Spleen (tissue), 11 donors: Measurements from ENCODE around the gene ALX4. TPM values are rescaled to one million over a fixed set of nuclear protein-coding genes. Genes with fewer than 3 reads are reported as not detected.

Source experiments
- DNase-seq: peaks from one replicate; pipeline ENCODE4 v3.0.0-alpha.2; 2020
- H3K27ac ChIP-seq, 8 donors: fragments of 200-600 bp; sonication (generic) in 7 of 8; 1 replicate in 4 of 8; 2 replicates in 4 of 8; pipeline versions ENCODE4 v1.5.0 to v1.8.0; 2016 to 2021; ENCODE audit warnings: inconsistent platforms in 4 of 8, mild to moderate bottlenecking in 4 of 8, moderate library complexity in 1 of 8
- H3K27me3 ChIP-seq, 7 donors: fragments of 200-600 bp; sonication (generic) in 6 of 7; replicated peaks in 1 of 7; 1 replicate in 4 of 7; 2 replicates in 3 of 7; pipeline versions ENCODE4 v1.5.0 to v1.8.0; 2016 to 2021; ENCODE audit warnings: inconsistent platforms in 3 of 7, mild to moderate bottlenecking in 1 of 7
- H3K36me3 ChIP-seq, 6 donors: fragments of 200-600 bp; sonication (generic) in 5 of 6; 1 replicate in 4 of 6; 2 replicates in 2 of 6; pipeline versions ENCODE4 v1.5.0 to v1.8.0; 2016 to 2021; ENCODE audit warnings: inconsistent platforms in 2 of 6
- H3K4me1 ChIP-seq, 6 donors: fragments of 200-600 bp; sonication (generic) in 5 of 6; 1 replicate in 3 of 6; 2 replicates in 3 of 6; pipeline versions ENCODE4 v1.5.0 to v1.8.0; 2016 to 2021; ENCODE audit warnings: inconsistent platforms in 3 of 6
- H3K4me3 ChIP-seq, 8 donors: fragments of 200-600 bp; sonication (generic) in 7 of 8; 1 replicate in 4 of 8; 2 replicates in 4 of 8; pipeline versions ENCODE4 v1.5.0 to v1.8.0; 2016 to 2021; ENCODE audit warnings: inconsistent platforms in 4 of 8, mild to moderate bottlenecking in 4 of 8, moderate library complexity in 2 of 8
- H3K9me3 ChIP-seq, 8 donors: fragments of 200-600 bp; sonication (generic) in 7 of 8; 1 replicate in 4 of 8; 2 replicates in 4 of 8; pipeline versions ENCODE4 v1.5.0 to v1.8.0; 2016 to 2021; ENCODE audit warnings: inconsistent platforms in 4 of 8
- CTCF ChIP-seq, 11 experiments: fragments of 200-600 bp in 7 of 11; fragments of 450-650 bp in 4 of 11; sonication (generic) in 4 of 11; IDR thresholded peaks in 8 of 11; conservative IDR thresholded peaks in 3 of 11; 1 replicate in 7 of 11; 2 replicates in 4 of 11; pipeline versions ENCODE4 v1.4.0 to v1.8.0; 2016 to 2021; ENCODE audit warnings: antibody characterized with exemption in 11 of 11, inconsistent platforms in 4 of 11, mild to moderate bottlenecking in 1 of 11
- POLR2A ChIP-seq, 3 donors: fragments of 450-650 bp; IDR thresholded peaks; one replicate each; pipeline ENCODE4 v1.5.1; 2017; ENCODE audit warnings: antibody characterized with exemption in 3 of 3, mild to moderate bottlenecking in 1 of 3
- POLR2AphosphoS5 ChIP-seq, 3 donors: sonication (generic); formaldehyde crosslinking; IDR thresholded peaks; one replicate each; pipeline ENCODE4 v1.5.1; 2017; ENCODE audit warnings: antibody characterized with exemption in 3 of 3
- WGBS, 5 donors: extraction: QIAGEN DNeasy Blood & Tissue Kit in 3 of 5; methylation state at CpG; one replicate each; pipeline versions ENCODE4 v1.1.5 to v1.1.7; 2013 to 2018; 5-methylcytosine and 5-hydroxymethylcytosine counted together
- intact Hi-C: fragments of 100-400 bp; cut with DNase I; formaldehyde crosslinking; loops from one replicate; pipeline ENCODE4 v1.15.0; 2023; ENCODE audit warnings: low total_unique reads
- polyA plus RNA-seq, 3 donors: library from polyadenylated mRNA; stranded (reverse); fragments of 200-250 nt; gene quantifications; one replicate each; pipeline ENCODE4 v1.2.1, GENCODE V29; 2013
- total RNA-seq, 7 donors: library from RNA; depleted of rRNA in 3 of 7; stranded (reverse); fragments of >200 nt in 3 of 7; fragmentation: NEBNext Ultra II Directional in 4 of 7; extraction: Animal tissue kit (Norgen Biotek cat#: 25700) in 4 of 7; gene quantifications; one replicate each; pipeline versions ENCODE4 v1.1.0 to v1.2.1, GENCODE V29; 2016 to 2021
- donor health status: healthy with polysubstance abuse.
- donor health status: DM: no; HTN: no; CAD: no; lungs with moderate emphysema.
- donor health status: DM: no; HTN: no; CAD: no.
- donor health status: Bipolar disorder and iron deficiency.
- donor health status: healthy.
- donor health status: DM: no; HTN: no; CAD: no.
- donor health status: DM: yes; HTN: yes; CAD: no.

ALX4 gene
- total and polyA plus RNA-seq, 10 donors = 0.11 TPM; not detected in 9

DNA sequence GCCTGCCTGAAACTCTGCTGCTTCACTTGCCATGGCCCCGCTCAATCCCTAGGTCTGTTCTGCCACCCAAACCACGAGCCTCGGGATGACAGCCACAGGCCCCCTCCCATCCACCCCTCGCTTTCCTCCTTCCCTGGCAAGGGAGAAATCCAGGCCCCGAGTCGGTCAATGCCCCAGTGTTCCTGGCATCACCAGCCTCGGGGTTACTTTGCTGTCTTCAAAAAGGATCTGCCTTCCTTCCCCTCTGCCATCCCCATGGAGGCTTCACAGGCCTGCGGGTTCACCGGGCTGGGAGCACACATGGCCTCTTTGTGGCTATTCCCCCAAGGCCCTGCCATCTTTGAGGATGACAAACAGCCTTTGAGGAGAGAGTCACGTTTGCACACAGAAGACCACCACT is 38.8 kb upstream of the ALX4 start:
- no peak for DNase-seq
- H3K27ac ChIP-seq = no peak overlapping the region
- H3K36me3 ChIP-seq = no peaks in the 10 kb centered on the region
- no peak for TF ChIP-seq POLR2AphosphoS5 (IDR thresholded peaks at IDR 0.05)
- intact Hi-C loops = no loop called here
- no peaks in the 10 kb centered on the region for H3K9me3 ChIP-seq
- WGBS, 5 donors = 76 to 90% (median 80%) methylated on average over 10 of the region's 10 CpGs
- H3K27me3 ChIP-seq = peaks cover 0 to 44% (median 0%) of the 10 kb centered on the region in 7 donors
- peaks cover 0 to 15% (median 2%) of the 10 kb centered on the region in 6 donors for H3K4me1 ChIP-seq
- H3K4me3 ChIP-seq = no peak overlapping the region

GRCh38 chr11:44348114-44348513 is 38.2 kb upstream of the ALX4 start:
- intact Hi-C loops = no loop called here
- DNase-seq = no peak

DNA sequence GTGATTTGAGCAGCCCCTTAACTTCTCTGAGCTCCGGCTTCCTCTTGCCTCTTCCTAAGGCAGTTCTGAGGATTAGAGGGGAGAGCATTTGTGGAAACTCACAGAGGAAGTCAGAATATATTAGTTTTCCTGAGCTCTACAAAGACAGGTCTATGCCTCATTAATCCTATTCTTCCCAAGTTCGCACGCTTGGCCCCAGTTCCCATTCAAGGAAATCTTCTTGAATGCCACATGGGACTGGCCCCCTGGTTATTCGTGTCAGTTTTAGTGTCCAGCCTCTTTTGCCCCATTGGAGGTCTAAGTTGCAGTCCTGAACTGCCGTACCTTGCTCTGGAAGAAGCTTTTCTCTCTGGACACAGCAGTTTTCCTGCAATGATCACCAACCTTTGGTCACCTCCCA is 37.6 kb upstream of the ALX4 start:
- Histone ChIP-seq H3K9me3 (no peaks in the 10 kb centered on the region), H3K4me1 (peaks cover 0 to 15% (median 2%) of the 10 kb centered on the region in 6 donors), H3K4me3 (no peak overlapping the region), H3K36me3 (no peaks in the 10 kb centered on the region), H3K27ac (no peak overlapping the region), H3K27me3 (peaks cover 0 to 44% (median 0%) of the 10 kb centered on the region in 7 donors)
- no peak for DNase-seq
- WGBS, 5 donors = 87 to 92% (median 91%) methylated on average over 5 of the region's 5 CpGs
- TF ChIP-seq CTCF (IDR thresholded peaks at IDR 0.05 in 8 of 11, conservative IDR thresholded peaks at IDR 0.05 in 3 of 11) = no peak
- no peak for TF ChIP-seq POLR2A (IDR thresholded peaks at IDR 0.05)
- TF ChIP-seq POLR2AphosphoS5 (IDR thresholded peaks at IDR 0.05) = no peak
- intact Hi-C loops = no loop called here

More at GRCh38 chr11:44348114-44348513, 38.2 kb upstream of the ALX4 start:
- TF ChIP-seq POLR2A (IDR thresholded peaks at IDR 0.05) (no peak), CTCF (IDR thresholded peaks at IDR 0.05 in 8 of 11, conservative IDR thresholded peaks at IDR 0.05 in 3 of 11) (no peak), POLR2AphosphoS5 (IDR thresholded peaks at IDR 0.05) (no peak)
- Histone ChIP-seq H3K36me3 (no peaks in the 10 kb centered on the region), H3K4me3 (no peak overlapping the region), H3K27ac (no peak overlapping the region), H3K9me3 (no peaks in the 10 kb centered on the region), H3K27me3 (peaks cover 0 to 44% (median 0%) of the 10 kb centered on the region in 7 donors), H3K4me1 (peaks cover 0 to 15% (median 2%) of the 10 kb centered on the region in 6 donors)
- WGBS, 5 donors = 45 to 86% (median 61%) methylated on average over 2 of the region's 2 CpGs

DNA sequence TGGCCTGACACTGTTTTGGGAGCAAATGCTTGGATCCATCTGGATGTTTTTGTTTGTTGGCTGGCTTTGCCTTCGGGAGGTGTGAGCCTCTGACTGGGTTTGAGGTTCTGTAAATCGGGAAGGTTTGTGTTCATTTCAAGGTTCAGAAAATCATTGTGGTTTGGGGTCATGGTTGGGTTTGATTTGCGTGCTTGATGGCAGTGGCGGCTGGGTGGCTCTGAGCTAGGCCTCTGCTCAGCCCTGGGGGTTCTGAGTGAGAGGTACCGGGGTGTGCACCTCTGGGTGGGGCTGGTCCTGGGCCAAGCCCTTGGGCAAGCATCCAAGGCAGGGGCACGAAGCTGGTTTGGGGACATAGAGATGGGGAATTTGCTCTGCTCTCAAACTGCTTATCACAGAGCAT is 37.0 kb upstream of the ALX4 start:
- intact Hi-C loops = no loop called here
- 71 to 82% (median 74%) methylated on average over 6 of the region's 6 CpGs for WGBS, 5 donors

More for the DNA sequence above, 37.0 kb upstream of the ALX4 start:
- DNase-seq = no peak
- no peak overlapping the region for H3K27ac ChIP-seq
- TF ChIP-seq CTCF (IDR thresholded peaks at IDR 0.05 in 8 of 11, conservative IDR thresholded peaks at IDR 0.05 in 3 of 11) (no peak), POLR2AphosphoS5 (IDR thresholded peaks at IDR 0.05) (no peak), POLR2A (IDR thresholded peaks at IDR 0.05) (no peak)
- H3K4me3 ChIP-seq = no peak overlapping the region
- H3K9me3 ChIP-seq = no peaks in the 10 kb centered on the region
- H3K4me1 ChIP-seq = peaks cover 0 to 15% (median 2%) of the 10 kb centered on the region in 6 donors
- H3K27me3 ChIP-seq = peaks cover 0 to 44% (median 0%) of the 10 kb centered on the region in 7 donors
- H3K36me3 ChIP-seq = no peaks in the 10 kb centered on the region
